ENCODE data around the gene GIGYF1.

The GIGYF1 gene

GRCh38 chr7:100683659-100684533 lies 10.2 kb downstream of the GIGYF1 start:
- no peak for DNase-seq (ENCODE audit: low read depth in 2 of 2)

DNA sequence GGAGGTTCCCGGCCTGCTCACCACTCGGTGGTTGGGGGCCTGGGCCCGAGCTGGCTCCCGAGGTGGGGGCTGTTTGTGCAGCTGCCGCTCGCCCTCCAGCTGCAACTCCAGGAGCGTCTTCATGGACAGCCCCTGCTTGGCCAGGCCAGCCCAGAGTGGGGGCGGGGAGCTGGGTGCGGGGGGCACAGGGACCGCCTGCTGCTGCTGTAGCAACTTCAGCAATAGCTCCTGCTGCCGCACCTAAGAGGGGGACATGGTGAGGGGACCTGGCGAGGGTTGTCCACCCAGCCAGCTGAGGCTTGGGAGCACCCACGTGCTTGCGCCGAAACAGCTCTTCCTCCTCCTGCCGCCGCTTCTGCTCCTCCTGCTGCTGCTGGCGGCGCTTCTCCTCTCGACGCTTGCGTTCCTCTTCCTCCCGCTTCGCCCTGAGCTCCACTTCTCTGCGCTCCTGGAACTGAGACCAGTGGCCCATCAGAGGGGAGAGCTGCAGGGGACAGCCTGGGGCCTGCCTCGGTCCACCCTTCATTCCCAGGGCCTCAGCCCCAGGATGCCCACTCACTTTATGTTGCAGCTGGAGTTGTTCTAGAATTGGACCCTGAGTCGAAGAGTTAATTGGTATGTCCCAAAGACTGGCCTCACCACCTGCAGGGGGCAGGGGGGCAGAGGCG lies 10.9 kb downstream of the GIGYF1 start:
- DNase-seq (ENCODE audit: low read depth in 2 of 2), result no peak

DNA sequence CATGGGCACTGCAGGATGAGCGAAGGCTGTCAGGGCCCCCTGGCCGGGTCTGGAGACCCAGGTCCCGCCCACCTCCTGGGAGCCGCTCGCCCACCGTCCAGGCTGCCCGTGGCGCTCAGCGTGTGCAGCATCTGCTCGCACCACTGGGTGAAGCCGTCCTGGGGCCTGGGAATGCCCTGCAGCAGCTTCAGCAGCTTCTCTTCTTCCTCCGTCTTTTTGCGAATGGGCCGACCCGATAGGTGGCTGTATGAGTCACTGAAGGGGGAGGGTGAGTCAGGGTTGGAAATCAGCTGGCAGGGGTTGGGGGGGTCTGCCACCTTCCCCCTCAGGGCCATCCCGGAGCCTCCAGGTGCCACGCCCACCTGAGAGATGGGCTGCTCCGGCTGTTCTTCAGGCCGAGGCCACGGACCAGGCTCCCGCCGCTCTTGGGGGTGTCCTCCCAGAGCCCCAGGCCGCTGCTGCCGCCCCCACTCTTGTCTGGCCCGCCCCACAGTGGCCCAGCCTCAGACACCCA lies 11.8 kb downstream of the GIGYF1 start:
- peak in 1 of 2 donors; percentile 21 for DNase-seq (ENCODE audit: low read depth in 2 of 2)

- DNase-seq (ENCODE audit: low read depth in 2 of 2), result no peak
Measured at GRCh38 chr7:100681491-100682227, 12.4 kb downstream of the GIGYF1 start.

DNA sequence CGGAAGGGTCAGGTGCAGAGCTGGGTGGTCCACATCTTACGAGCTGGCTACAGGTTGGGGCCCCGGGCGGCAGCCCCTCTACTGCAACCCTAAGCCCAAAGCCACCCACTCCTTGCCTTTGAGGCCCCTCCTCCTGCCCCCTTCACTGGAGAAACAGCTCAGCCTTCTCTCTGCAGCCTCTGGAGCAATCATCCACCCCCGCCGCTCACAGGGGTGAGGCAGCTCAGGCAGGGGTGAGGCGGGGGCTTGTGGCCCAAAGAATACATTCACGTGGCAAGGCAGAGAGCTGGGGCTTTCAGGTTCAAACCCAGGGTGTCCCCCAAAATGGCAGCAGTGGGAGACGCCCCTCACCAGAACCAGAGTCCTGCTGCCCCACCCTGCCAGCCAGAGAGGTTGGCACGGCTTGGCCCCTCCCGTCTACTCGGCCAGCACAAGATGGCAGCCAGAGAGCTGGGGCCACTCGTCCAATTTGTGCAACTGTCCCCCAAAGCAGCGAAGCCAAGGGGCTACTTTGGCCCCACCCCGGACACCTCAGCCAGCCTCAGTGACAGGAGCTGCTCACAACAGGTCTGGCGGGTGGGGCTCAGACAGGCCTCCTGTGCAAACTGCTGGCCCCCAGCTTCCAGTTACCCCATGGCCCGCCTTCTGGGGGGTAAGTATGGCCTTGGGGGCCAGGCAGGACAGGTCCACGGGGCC lies 13.3 kb downstream of the GIGYF1 start:
- DNase-seq (ENCODE audit: low read depth in 2 of 2), result no peak

DNA sequence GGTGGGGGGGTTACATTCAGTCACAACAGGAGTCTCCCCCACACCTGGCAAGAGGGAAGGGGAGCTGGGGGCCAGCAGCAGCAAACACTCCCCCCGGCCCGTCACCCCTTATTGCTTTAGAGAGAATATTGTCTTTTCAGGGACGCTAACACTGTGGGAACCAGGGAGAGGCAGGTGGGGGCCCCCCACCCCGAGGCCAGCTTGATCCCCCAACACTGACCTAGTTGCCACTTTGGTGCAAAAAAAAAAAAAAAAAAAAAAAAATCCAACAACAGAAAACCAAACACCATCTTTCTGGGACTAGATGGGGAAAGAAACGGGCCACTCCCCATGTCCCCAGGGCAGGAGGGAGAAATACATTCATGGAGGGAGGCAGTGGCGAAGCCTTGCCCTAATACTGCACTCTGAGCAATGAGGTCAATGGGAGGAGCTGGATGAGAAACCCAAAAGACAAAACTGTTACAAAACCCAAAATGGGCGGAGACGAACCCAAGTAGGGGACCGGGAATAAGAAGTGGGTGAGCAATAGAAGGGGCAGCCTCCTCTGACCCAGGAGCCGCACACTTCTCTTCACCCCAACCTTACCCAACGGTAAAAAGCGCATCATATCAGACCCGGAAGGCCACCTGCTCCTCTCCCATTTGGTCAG lies 14.0 kb downstream of the GIGYF1 start:
- DNase-seq (ENCODE audit: low read depth in 2 of 2), result no peak

GRCh38 chr7:100679129-100679926 lies 14.7 kb downstream of the GIGYF1 start:
- DNase-seq (ENCODE audit: low read depth in 2 of 2), result no peak

GRCh38 chr7:100678291-100678984 lies 15.6 kb downstream of the GIGYF1 start:
- DNase-seq (ENCODE audit: low read depth in 2 of 2), result no peak

DNA sequence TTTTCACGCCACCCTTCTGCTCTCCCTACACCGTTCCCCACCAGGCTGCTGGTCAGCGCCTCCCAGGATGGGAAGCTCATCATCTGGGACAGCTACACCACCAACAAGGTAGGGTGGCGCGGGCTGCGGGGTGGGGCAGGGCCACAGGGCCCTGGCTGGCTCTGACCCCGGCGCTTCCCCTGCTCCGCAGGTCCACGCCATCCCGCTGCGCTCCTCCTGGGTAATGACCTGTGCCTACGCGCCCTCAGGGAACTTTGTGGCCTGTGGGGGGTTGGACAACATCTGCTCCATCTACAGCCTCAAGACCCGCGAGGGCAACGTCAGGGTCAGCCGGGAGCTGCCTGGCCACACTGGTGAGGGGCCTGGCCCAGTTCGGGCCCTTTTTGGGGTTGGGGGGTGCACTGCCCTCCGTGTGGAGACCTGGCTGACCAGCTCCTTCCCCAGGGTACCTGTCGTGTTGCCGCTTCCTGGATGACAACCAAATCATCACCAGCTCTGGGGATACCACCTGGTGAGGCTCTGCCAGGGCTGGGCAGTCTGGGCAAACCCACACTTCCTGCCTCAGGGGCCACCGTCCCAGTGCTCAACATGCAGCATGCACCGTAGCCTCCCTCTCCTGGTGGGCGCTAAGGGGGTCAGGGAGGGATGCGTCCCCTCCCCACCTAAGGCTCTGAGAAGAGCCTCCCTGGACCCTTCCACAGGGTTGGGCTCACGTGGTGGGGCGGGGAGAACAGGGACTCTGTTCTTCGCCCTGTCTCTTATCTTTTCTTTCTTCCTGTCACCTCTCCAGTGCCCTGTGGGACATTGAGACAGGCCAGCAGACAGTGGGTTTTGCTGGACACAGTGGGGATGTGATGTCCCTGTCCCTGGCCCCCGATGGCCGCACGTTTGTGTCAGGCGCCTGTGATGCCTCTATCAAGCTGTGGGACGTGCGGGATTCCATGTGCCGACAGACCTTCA lies 16.5 kb downstream of the GIGYF1 start:
- DNase-seq (ENCODE audit: low read depth in 2 of 2), result no peak

DNA sequence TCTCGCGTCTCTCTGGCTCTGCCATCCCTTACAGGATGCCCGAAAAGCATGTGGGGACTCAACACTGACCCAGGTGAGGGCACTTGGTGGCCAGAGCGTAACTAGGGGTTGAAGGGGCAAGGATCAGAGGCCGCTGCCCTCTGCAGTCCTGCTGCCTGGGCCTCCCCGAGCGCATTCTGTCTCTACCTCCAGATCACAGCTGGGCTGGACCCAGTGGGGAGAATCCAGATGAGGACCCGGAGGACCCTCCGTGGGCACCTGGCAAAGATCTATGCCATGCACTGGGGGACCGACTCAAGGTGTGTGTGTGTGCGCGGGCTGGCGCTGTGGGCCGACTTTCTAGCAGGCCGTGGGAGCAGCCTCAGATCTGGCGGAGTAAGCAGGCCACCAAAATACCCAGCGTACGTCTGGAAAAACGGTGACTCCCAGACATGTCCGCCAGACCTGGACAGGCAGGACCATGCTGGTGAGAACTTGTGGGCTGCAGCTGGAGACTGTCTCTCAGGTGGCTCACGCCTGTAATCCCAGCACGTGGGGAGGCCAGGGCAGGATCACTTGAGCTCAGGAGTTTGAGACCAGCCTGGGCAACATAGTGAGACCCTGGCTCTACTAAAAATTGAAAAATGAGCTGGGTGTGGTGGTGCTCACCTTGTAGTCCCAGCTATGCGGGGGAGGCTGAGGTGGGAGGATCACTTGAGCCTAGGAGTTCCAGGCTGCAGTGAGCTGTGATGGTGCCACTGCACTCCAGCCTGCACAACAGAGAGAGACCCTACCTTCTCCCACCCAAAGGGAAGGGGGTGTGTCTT lies 17.3 kb downstream of the GIGYF1 start:
- no peak for DNase-seq (ENCODE audit: low read depth in 2 of 2)

DNA sequence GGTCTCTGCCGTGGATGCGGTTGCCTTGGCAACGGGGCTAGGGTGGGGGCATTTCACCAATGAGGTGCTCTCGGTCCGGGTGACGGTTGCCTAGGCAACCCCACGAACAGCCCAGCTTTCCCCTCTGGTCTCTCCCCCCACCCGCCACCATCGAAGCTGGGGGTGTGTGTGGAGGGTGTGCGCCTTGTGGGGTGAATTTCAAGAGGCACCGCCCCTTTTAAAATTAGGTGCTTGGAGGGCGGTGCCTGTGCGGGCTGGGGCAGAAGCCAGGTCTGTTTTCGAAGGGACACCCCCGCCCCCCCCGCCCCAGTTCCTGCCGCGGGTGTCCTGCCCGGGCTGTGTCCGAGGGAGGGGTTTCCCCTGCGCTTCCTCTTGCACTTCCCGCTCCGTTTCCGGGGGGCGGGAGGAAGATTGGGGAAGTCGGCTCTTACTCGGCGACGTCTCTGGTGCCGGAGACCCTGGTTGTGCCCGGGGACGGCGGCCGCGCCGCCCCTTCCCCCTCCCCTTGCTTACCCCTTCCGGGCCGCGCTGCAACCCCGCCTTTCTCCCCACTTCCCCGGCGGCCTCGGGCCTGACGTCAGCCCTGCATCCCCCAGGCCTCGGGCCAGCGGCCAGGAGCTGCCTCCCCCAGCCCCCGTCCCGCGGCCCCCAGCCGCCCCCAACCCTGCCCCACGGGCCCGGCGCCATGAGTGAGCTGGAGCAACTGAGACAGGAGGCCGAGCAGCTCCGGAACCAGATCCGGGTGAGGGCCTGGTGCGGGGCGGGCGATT lies 18.3 kb downstream of the GIGYF1 start:
- DNase-seq (ENCODE audit: low read depth in 2 of 2), result peak; percentile 67 to 78

DNA sequence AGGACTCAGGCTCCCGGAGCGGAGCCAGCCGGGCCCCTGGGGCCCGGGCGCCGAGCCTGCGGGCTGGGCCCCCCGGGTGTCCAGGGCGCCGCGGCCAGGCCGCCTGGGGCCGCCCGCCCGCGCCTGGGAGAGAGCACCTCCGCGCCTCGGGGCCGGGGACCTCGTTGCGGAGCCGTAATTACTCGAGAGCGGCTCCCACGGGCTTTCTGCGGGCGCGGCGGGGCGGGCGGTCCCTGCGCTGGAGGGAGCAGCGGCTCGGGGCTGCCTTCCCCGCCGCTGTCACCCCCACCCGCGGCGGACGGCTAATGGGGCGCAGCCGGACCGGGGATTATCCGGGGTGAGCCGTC lies 19.0 kb downstream of the GIGYF1 start:
- no peak for DNase-seq (ENCODE audit: low read depth in 2 of 2)

GRCh38 chr7:100674411-100675104 lies 19.5 kb downstream of the GIGYF1 start:
- no peak for DNase-seq (ENCODE audit: low read depth in 2 of 2)

- peak in 1 of 2 donors; percentile 31 for DNase-seq (ENCODE audit: low read depth in 2 of 2)
Measured at GRCh38 chr7:100673942-100674410, 20.1 kb downstream of the GIGYF1 start.

DNA sequence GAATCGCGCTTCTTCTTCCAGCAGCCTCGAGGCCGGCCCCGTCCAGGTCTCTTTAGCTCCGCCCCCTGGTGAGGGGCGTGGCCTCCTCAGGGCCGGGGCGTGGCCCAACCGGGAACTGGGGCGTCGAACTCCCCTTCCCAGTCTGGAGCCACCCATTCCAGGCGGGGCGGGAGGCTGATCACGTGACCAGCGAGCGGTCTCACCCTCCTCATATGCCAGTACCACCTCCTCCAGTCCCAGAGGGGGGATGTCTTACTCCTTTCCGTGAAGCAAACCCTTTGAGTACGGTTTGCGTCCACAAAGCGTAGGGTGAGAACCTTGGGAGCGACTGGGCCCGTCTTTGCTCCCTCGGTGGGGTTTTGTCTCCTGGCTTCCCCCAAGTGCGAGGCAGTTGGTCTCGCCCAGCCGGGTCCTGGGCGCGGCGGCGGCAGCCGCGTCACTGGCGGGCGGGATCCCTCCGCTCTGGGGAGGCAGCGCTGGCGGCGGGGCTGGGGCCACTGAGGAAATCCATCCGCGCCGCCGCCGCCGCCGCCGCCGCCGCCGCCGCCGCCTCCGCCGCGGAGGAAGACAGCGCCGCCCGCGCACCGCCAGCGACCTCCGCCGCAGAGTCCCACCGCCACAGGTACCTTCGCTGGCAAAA lies 20.6 kb downstream of the GIGYF1 start, which contains the start of gene GNB2:
TSS of gene GNB2 (plus strand) at position 439 of the 640 bp plus-strand sequence. CDS start 2,526 bp downstream, outside the sequence.
- DNase-seq (ENCODE audit: low read depth in 2 of 2), result peak; percentile 96 to 98
